Effector CD8-positive, alpha-beta T cell (primary cell): ENCODE data around the gene PDLIM4.

Experiments
- DNase-seq: peaks from one replicate; lab custom pipeline; 2025; lab: John Stamatoyannopoulos, UW
- total RNA-seq, 4 experiments: gene quantifications; one replicate each; lab custom pipeline; 2026; lab: John Stamatoyannopoulos, UW

The PDLIM4 gene, protein sequence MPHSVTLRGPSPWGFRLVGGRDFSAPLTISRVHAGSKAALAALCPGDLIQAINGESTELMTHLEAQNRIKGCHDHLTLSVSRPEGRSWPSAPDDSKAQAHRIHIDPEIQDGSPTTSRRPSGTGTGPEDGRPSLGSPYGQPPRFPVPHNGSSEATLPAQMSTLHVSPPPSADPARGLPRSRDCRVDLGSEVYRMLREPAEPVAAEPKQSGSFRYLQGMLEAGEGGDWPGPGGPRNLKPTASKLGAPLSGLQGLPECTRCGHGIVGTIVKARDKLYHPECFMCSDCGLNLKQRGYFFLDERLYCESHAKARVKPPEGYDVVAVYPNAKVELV
- total RNA-seq = 0 to 0.18 (median 0) reads per million in 4 experiments

GRCh38 chr5:132257131-132258101 lies at the start of gene PDLIM4:
TSS of gene PDLIM4 (plus strand) at chr5:132257696. CDS start at chr5:132257735, 39 bp downstream.
- no peak for DNase-seq

- no peak for DNase-seq
These were observed 49.7 kb upstream of the PDLIM4 start for GRCh38 chr5:132207778-132208177.

DNA sequence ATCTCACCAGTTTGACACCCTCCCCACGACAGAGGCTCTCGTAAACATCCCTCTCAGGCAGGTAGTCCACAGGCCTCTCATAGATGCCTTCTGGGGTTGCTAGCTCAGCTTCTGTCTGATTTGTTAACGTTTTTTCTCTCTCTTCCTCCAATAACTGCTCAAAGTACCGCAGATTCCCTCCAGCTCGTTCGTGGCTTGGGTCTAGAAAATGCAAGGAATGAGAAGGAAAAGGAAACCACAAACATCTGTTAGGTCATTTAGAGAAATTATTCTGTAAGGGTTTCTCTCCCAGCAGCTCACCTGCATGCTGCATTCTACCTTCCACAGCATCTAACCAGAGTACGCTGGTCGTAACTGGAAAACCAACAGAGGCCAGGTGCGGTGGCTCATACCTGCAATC lies 48.4 kb upstream of the PDLIM4 start:
- no peak for DNase-seq

GRCh38 chr5:132209901-132210545 lies 47.5 kb upstream of the PDLIM4 start:
- DNase-seq = no peak

- no peak for DNase-seq
These were observed 46.6 kb upstream of the PDLIM4 start for GRCh38 chr5:132210944-132211343.

DNA sequence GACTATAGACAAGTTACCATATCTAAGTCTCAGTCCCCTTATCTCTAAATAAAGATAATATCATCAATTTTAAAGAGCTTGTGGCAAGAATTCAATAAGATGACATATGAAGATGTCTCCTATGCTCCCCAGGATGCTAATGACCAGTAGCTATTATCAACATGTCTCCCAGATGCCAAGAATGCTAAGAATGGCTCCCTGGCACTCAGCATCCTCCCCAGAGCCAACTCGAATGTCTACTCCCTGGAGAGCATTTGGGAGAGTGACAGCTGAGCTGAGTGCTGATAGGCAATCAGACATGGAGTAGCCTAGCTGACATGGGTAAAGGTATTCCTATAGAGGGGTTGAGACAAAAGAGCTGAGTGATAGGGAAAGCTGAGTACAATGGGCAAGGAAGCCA lies 45.7 kb upstream of the PDLIM4 start:
- no peak for DNase-seq

DNA sequence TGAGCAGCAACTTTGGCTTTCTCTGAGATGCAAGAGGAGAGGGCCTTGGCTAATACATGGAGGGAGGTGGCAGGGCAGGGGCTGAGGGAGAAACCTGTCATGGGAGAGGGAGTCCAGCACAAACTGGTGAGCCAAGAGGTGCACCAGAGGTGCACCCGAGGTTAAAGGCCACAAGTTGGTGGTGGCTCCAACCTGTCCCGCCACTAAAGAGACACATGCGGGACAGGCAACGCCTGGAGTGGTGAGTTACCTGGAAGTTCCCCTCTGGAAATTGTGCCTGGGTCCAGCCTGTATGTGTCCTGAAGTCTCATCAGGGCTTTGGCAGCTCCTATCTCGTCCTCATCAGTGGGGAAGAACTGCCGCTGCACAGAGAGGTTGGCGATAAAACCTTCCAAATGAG lies 43.8 kb upstream of the PDLIM4 start:
- no peak for DNase-seq

GRCh38 chr5:132214491-132214890 lies 43.0 kb upstream of the PDLIM4 start:
- no peak for DNase-seq

GRCh38 chr5:132215329-132215728 lies 42.2 kb upstream of the PDLIM4 start:
- no peak for DNase-seq

GRCh38 chr5:132218321-132218720 lies 39.2 kb upstream of the PDLIM4 start:
- no peak for DNase-seq

DNA sequence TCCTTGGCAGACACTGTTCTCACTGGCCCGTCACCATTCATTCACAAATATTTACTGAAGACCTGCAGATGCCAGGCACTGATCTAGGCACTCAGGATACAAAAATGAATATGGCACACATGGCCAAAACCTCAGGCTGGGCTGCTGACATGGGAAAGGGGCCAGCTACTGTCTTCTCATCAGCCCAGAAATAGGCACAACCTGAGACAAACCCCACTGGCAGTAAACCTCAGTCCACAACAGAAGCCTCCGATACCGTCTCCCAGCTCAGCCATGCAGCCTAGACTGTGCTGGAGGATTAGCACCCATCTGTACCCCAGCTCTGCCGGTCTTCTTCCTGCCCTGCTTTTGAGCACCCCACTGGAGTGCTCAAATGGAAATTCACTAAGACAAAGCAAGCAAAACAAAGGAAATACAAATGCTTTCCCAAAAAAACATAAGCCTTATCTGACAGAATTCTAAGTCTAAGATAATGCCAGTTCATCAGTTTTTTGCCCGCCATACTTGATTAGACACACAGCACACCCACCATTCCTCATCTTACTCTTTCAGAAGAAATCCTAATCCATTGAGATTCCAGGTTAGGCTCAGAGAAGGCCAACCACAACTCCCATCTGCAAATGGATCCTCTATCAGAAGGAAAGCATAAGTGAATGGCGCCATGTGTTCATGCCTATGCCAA lies 38.1 kb upstream of the PDLIM4 start:
- DNase-seq = no peak

DNA sequence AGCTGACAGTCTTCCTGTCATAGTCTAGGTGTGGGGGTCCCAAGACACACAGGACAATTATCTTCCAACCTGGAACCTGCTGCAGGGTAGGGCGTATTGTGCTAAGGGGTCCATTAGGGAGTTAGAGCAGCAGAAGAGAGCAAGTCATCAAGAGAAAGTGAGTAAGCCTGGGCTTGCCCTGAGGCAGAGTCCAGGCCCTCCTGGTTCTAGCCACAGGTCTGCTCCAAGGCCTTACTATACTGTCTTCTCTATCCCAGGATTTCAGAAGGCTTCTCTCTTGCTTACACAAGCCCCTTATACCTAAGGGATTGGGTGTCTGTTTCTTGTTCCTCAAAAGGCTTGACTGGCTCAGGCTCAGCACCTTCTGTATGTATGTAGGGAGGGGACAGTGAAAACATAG lies 37.5 kb upstream of the PDLIM4 start:
- no peak for DNase-seq

DNA sequence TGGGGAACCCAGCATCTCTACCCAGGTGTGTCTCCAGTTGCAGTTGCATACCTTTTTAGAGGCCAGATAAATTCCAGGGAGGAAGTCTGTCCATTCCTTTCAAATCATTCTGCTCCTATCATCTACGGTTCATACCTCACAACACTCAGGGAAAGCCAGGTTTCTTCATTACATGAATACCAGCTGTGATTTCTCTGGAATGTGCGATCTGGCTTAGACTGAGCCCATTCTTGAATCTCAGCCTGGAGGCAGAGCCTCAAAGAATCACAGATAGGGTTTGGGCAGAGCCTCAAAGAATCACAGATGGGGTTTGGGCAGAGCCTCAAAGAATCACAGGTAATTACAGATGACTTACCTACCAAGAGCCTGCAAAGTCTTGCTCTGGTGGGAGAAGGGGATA lies 37.0 kb upstream of the PDLIM4 start:
- no peak for DNase-seq

DNA sequence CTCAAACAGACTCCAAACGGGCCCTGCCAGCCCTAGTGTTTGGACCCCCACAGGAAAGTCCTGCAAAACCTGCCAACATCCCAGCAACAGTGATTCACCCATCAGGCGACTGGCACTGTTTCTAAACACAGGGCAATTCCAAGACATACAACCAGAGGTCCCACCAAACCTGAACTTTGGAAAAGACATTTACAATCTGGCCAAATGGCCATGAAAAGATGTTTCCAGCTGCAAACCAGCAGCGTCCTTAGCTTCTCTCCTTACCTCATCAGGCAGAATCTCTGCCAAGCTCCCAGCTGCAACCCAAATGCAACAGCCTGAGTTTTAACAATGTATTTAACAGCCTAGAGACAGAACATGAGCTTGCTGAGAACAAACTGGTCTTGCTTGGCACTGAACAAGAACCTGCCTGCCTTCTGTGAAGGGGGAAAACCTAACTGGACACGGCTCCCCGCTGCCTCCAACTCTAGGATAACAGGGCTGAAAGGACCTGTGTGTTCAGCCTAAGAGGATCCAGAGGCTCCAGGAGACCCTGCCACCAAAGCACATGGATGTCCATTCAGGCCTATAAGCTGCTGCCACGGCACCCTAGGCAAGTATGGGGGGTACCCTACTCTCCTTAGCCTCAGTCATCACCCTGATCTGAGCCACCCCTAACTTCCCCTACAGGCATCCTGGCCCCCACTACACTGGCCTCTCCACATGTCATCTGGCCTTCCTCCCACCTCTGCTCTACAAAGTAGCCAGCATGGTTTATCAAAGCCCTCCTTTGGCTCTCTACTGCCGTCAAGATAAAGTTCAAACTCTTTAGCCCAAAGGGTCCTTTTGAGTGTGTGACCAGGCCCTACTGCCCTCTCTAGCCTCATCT lies 35.5 kb upstream of the PDLIM4 start:
- no peak for DNase-seq

GRCh38 chr5:132222649-132223038 lies 34.9 kb upstream of the PDLIM4 start:
- no peak for DNase-seq

GRCh38 chr5:132223861-132224260 lies 33.6 kb upstream of the PDLIM4 start:
- DNase-seq = no peak

DNA sequence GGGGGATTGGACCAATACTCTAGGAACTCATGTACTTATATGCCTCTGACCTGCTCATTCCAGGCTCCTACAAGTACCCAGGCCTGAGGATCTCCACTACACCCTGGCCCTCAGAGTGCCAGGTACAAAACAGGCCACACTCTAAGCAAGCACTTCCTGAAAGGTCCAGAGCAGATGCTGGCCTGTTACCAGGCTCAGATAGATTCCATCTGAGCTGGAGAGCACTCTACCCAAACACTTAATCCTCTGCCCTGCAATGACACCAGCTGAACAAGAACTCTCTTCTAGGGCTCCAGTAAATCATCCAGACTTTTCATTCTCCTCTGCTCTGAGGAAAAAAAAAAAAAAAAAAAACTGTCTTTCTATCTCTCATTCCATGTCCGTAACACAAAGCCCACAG lies 32.8 kb upstream of the PDLIM4 start:
- DNase-seq = no peak

DNA sequence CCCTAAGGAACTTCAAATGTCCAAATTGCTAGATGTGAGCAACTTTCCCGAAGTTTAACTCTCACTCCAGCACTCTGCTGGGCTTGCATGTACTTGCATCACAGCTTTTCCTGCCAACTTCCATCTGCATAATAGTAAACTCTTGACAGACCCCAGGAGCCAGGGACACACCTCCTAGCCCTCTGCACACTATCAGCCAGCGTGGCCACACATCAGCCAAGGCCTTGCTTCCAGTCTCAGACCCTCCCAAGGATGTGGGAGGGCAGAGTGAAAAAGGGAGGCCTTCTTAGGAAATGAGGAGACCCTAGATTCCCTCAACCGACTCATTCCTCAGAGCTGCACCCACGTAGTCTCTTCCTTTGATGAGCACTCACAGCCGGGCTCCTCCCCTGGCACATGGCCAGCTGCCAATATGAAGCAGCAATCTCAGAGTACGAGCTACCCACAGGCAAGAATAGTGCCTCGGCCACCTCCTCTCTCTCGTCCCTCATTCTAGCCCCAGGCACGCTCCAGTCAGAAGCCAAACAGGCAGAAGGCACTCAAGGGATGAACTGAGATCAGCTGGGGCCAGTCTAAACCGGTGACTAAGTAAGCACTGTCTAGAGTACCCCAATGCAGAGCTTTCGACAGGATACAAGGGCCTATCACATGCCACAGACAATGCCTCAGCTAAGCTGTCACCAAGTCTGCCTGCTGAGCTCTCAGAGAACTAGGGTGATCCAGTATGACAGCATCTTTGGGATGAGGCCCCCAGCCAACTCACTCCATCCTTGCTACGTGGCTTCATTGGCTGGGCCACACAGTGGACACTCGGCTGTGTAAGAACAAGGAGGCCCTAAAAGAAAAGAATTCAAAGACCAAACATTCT lies 32.1 kb upstream of the PDLIM4 start:
- DNase-seq = no peak

DNA sequence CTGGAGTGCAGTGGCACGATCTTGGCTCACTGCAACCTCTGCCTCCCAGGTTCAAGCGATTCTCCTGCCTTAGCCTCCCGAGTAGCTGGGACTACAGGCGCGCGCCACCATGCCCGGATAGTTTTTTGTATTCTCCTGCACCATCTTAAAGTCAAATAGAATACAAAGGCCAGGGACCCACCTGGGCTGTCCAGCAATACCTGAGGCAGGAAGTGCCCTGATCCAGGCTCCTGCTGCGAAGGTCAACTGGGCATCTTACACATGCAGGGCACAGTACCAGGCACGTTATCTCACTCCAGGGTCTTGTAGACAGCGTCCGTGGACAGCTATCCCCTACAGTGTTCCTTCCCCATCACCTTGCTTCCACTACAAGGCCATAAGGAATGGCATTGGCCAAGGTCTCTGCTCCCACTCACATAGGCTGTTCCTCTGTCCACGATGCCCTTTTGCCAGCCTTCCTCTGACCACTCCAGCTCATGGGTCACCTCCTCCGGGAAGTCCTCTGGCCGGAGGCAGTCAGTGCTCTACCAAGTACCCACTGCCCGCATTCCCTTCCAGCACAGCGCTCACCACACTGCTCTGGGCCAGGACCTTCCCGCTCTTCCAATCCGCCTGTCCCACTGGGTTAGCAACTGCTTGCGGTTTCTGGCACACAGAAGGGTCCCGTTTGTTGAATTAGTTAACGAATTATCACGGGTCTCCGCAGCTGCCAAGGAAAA lies 30.8 kb upstream of the PDLIM4 start:
- DNase-seq = no peak

DNA sequence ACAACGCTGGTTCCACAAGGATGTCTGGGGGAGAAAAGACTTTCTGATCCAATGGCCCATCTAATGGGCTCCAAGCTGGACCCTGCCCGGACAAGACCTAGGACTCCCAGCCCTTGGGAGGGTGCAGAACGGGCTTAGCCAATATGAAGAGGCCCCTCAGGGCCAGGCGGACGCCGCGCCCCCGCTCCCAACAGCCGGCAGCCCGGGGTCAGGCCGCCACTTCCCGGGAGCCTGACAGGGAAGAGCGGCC lies 30.3 kb upstream of the PDLIM4 start:
- DNase-seq = no peak
